Activated CD4-positive, alpha-beta T cell treated with anti-CD3 and anti-CD28 coated beads, Interleukin-2, amount 10 ng/mL, durations not matched to agents 24 days and 14 days (primary cell): ENCODE measurements around the gene ZDHHC5. TPM values are rescaled to one million over a fixed set of nuclear protein-coding genes. Genes with fewer than 3 reads are reported as not detected.
A peak's percentile ranks its signal among the peaks of the same experiment; 100 is the strongest.
"Not testable (repeated sequence)": the region's sequence is repeated elsewhere in the genome, so short reads cannot be mapped to it uniquely, and the experiment has no call there.

Source experiments
- DNase-seq: peaks from one replicate; pipeline ENCODE4 v3.0.0; 2022
- H3K27ac Mint-ChIP-seq: one replicate; pipeline ENCODE4 v1.8.0; 2022; ENCODE audit warnings: mild to moderate bottlenecking, mixed read lengths
- H3K27me3 Mint-ChIP-seq: one replicate; pipeline ENCODE4 v1.8.0; 2022; ENCODE audit warnings: mixed read lengths
- H3K36me3 Mint-ChIP-seq: one replicate; pipeline ENCODE4 v1.8.0; 2022; ENCODE audit warnings: low read depth, mild to moderate bottlenecking, mixed read lengths
- H3K4me1 Mint-ChIP-seq: one replicate; pipeline ENCODE4 v1.8.0; 2021; ENCODE audit warnings: mixed read lengths
- H3K4me3 Mint-ChIP-seq: one replicate; pipeline ENCODE4 v1.8.0; 2022; ENCODE audit warnings: mild to moderate bottlenecking, moderate library complexity, mixed read lengths
- H3K9me3 Mint-ChIP-seq: one replicate; pipeline ENCODE4 v1.8.0; 2021; ENCODE audit warnings: mixed read lengths
- intact Hi-C: fragments of 100-400 bp; cut with micrococcal nuclease; formaldehyde crosslinking; loops from one replicate; pipeline ENCODE4 v1.15.1; 2023
- total RNA-seq: library from RNA; stranded (reverse); gene quantifications from 2 replicates; pipeline ENCODE4 v1.2.3, GENCODE V29; 2022

Gene ZDHHC5
- total RNA-seq, 1 donor from 2014 or later = 78.4 TPM

DNA sequence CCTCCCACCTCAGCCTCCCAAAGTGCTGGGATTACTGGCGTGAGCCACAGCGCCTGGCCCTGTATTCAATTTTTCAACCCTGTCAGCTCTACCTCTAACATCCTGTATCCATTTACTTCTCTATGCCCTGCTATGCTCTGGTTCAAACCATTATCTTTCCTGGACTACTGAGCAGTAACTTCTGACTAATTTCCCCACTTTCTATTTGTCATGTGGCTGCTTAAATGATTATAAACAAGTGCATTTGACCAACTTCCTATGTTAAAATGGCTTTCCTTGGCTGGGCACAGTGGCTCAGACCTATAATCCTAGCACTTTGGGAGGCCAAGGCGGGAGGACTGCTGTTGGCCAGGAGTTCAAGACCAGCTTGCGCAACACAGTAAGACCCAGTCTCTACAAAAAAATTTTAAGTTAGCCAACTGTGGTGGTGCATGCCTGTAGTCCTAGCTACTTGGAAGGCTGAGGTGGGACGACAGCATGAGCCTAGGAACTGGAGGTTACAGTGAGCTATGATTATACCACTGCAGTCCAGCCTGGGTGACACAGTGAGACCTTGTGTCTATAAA lies 42.0 kb downstream of the ZDHHC5 start:
- intact Hi-C loops = no loop called here
- no peak for DNase-seq
- Mint-ChIP-seq H3K36me3 (peaks cover 21% of the 10 kb centered on the region), H3K27ac (peak overlapping the region; percentile 1), H3K4me1 (peaks cover 41% of the 10 kb centered on the region), H3K9me3 (no peaks in the 10 kb centered on the region), H3K4me3 (peak overlapping the region; percentile 95), H3K27me3 (no peaks in the 10 kb centered on the region)

DNA sequence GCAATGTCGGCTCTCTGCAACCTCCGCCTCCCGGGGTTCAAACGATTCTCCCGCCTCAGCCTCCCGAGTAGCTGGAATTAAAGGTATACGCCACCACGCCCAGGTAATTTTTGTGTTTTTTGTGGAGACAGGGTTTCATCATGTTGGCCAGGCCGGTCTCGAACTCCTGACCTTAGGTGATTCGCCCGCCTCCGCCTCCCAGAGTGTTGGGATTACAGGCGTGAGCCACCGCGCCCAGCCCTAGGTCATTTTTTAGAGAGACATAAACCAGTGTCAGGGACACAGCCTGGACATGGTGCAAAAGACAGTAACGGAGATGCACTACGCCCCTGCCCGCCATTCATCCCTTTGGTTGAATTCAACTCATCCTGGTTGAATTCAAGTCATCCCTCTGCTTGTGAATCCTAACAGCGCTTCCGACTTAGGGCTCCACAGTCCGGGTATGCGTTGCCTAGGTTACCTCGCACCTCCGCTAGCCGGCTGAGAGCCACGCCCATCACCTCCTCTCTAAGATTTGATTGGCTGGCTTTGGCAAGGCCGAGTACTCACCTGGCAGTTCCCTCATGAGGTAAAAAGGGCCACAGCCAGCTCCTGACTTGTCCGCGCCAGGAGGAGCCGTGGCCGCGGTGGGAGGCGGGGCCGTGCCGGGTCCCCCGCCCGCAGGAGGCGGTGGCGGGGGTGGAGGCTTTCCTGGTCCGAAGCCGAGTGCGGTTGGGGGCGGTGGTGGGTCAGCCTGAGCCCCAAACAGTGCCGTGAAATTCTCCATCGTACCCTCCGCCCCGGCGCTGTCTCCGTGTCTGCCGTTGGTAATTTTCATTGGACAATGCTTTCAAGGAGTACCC lies 43.7 kb downstream of the ZDHHC5 start, which contains the start of gene MED19:
TSS of gene MED19 (minus strand) at position 802 of the 842 bp plus-strand sequence. CDS start at position 766, 36 bp downstream.
- Mint-ChIP-seq H3K4me3 (peak within 1 kb of the TSS; percentile 95), H3K9me3 (no peaks in the 10 kb centered on the region), H3K27me3 (no peaks in the 10 kb centered on the region), H3K36me3 (peaks cover 13% of the 10 kb centered on the region), H3K4me1 (peaks cover 41% of the 10 kb centered on the region), H3K27ac (peak within 1 kb of the TSS; percentile 96)
- peak; percentile 93 for DNase-seq
- intact Hi-C loops = loop anchor here (1.0 to 2.0 kb wide), 9 partner anchors 30 to 1903 kb away; partner anchors contain the start of genes CLP1, OSBP, SELENOH and TIMM10

DNA sequence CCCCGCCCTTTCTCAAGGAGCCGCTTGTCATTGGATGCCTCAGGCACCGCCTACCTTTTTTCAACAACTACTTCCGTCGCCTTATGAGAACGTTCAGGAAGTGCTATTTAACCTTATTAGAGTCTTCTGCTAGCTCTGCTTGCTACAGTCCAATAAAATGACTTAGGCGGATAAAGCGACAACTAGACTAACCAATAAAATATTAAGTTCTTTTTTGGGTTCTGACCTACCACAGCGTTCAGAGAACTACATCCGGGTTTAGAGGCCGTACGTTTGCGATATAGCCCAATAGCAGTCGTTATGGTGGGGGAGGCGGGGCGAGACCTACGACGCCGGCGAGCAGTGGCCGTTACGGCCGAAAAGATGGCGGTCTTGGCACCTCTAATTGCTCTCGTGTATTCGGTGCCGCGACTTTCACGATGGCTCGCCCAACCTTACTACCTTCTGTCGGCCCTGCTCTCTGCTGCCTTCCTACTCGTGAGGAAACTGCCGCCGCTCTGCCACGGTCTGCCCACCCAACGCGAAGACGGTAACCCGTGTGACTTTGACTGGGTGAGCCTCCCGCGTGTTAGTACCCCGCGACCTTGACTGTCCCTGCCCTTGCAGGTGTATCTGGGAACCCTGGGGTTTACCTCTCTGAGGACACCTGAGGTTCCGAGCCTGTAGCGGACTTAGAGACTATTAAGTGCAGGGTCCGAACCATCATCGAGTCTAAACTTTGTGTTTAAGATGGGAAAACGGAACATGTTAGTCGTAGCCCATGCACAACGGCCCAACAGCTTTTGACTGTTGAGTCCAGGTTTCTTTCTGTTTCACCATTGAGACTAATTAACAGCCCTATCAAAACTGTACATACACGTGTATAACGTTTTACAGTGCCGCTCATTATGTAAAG lies 44.6 kb downstream of the ZDHHC5 start, which contains the start of gene TMX2:
TSS of gene TMX2 (plus strand) at position 338 of the 895 bp plus-strand sequence. CDS start at position 364, 26 bp downstream.
- H3K9me3 Mint-ChIP-seq = no peaks in the 10 kb centered on the region
- peaks cover 39% of the 10 kb centered on the region for H3K4me1 Mint-ChIP-seq
- H3K27me3 Mint-ChIP-seq = no peaks in the 10 kb centered on the region
- peak; percentile 97 for DNase-seq
- H3K36me3 Mint-ChIP-seq = peaks cover 13% of the 10 kb centered on the region
- peak within 1 kb of the TSS; percentile 95 for H3K4me3 Mint-ChIP-seq
- intact Hi-C loops = loop anchor here (1.0 to 2.0 kb wide), 9 partner anchors 29 to 1902 kb away; partner anchors contain the start of genes CLP1, OSBP, SELENOH and TIMM10
- H3K27ac Mint-ChIP-seq = peak within 1 kb of the TSS; percentile 96

DNA sequence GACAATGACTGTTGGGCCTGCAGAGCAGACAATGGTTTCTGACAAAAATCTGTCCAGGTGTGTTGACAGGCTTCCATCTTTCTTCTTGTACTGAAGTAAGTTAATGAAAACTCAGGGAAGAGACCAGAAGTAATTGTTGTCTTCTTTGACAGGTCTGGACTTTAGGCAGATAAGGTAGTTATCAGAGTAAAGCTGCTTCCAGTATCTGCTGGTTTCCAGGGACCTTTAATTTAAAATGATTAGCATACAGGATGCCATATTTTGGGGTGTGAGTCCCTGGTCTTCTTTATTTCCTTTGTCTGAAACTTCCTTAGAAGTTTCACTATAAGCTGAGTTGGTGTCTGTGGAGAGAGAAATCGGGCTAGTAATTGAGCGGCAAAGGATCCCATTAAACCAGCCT lies 45.9 kb downstream of the ZDHHC5 start:
- intact Hi-C loops = loop anchor here (2.0 kb wide), 3 partner anchors 79 to 1901 kb away; partner anchors contain the start of gene OSBP
- H3K4me3 Mint-ChIP-seq = peak overlapping the region; percentile 95
- peaks cover 15% of the 10 kb centered on the region for H3K36me3 Mint-ChIP-seq
- no peak overlapping the region for H3K27ac Mint-ChIP-seq
- H3K27me3 Mint-ChIP-seq = no peaks in the 10 kb centered on the region
- H3K4me1 Mint-ChIP-seq = peaks cover 32% of the 10 kb centered on the region
- no peaks in the 10 kb centered on the region for H3K9me3 Mint-ChIP-seq
- DNase-seq = no peak

DNA sequence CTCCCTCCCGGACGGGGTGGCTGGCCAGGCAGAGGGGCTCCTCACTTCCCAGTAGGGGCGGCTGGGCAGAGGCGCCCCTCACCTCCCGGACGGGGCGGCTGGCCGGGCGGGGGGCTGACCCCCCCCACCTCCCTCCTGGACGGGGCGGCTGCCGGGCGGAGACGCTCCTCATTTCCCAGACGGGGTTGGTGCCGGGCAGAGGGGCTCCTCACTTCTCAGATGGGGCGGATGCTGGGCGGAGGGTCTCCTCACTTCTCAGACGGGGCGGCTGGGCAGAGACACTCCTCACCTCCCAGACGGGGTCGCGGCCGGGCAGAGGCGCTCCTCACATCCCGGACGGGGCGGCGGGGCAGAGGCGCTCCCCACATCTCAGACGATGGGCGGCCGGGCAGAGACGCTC lies 48.8 kb downstream of the ZDHHC5 start:
- H3K9me3 Mint-ChIP-seq, H3K4me3 Mint-ChIP-seq, H3K27ac Mint-ChIP-seq, DNase-seq, intact Hi-C loops, H3K27me3 Mint-ChIP-seq: not testable (repeated sequence)
- Mint-ChIP-seq H3K36me3 (peaks cover 20% of the 10 kb centered on the region), H3K4me1 (peaks cover 12% of the 10 kb centered on the region)

DNA sequence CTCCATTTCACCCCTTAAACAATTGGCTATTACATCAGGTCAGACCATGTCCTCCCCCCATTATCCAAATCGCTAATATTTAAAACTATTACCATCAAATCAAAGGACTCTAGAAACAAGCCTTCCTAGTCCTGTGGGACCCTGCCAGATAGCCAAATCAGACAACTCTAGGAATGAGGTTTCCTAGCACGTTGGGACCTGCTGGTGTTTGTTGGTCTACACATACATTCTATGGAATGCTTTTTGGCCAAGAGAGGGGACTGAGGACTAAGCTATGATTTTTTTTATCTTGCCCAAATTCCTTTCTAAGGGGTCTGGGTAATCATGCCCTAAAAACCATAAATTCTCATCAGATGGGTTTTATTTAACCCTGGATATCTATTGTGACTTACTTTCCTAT lies 59.3 kb downstream of the ZDHHC5 start:
- H3K4me3 Mint-ChIP-seq = no peak overlapping the region
- DNase-seq = no peak
- peaks cover 7% of the 10 kb centered on the region for H3K36me3 Mint-ChIP-seq
- intact Hi-C loops = no loop called here
- H3K27me3 Mint-ChIP-seq = no peaks in the 10 kb centered on the region
- H3K27ac Mint-ChIP-seq = no peak overlapping the region
- peaks cover 8% of the 10 kb centered on the region for H3K4me1 Mint-ChIP-seq
- no peaks in the 10 kb centered on the region for H3K9me3 Mint-ChIP-seq

DNA sequence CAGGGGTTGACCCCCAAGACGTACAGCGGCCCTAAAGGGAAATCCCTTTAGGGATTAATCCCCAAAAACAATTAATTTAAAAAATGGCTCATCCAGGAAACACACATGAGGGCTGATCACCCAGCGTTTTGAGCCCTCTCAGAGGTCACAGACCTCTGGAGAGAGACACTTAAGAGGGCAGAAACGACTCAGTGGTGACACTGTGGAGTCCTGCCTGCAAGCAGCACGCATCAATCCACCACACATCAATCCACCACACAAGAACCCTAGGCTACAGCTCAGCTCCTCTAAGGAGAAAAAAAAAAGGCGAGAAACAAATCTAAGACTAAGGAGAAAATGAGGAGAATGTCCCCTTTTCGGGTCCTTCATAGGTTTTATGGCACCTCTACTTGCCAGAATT lies 60.9 kb downstream of the ZDHHC5 start:
- DNase-seq = no peak
- Mint-ChIP-seq H3K4me3 (no peak overlapping the region), H3K4me1 (peaks cover 8% of the 10 kb centered on the region), H3K27me3 (no peaks in the 10 kb centered on the region), H3K36me3 (peaks cover 7% of the 10 kb centered on the region), H3K27ac (no peak overlapping the region), H3K9me3 (no peaks in the 10 kb centered on the region)
- intact Hi-C loops = no loop called here

DNA sequence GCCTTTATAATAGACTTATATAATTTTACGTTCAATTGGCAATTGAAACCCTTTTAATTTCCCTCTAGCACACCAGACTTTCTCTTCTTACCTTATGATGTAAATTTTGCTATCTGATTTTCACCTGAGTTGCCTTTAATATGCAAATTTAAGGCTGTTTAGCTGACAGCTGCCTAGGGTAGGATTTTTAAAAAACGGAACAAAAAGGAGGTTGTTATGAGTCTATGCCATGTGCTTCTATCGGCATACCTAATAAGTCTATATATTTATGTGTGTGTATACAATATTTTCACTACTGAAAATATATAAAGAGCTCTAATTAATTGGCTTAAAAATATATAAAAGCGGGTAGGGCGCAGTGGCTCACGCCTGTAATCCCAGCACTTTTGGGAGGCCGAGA lies 61.6 kb downstream of the ZDHHC5 start:
- DNase-seq = no peak
- H3K27me3 Mint-ChIP-seq = no peaks in the 10 kb centered on the region
- H3K4me1 Mint-ChIP-seq = peaks cover 8% of the 10 kb centered on the region
- intact Hi-C loops = no loop called here
- no peak overlapping the region for H3K27ac Mint-ChIP-seq
- H3K36me3 Mint-ChIP-seq = peaks cover 10% of the 10 kb centered on the region
- H3K4me3 Mint-ChIP-seq = no peak overlapping the region
- no peaks in the 10 kb centered on the region for H3K9me3 Mint-ChIP-seq

DNA sequence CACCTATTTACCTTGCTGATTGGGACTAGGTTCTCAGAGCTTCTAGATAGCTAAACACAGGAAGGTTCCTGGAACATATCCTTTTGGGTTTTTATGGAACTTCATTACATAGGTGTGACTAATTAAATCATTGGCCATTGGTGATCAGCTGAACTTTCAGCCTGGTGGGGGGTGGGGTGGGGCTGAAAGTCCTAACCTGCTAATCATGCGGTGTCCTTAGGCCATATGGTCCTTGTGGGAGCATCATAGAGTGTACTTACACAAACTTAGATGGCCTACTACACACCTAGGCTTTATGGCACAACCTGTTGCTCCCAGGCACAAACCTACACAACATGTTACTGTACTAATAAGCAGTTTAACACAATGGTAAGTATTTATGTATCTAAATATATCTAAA lies 64.7 kb downstream of the ZDHHC5 start:
- peaks cover 22% of the 10 kb centered on the region for H3K4me1 Mint-ChIP-seq
- no peak overlapping the region for H3K4me3 Mint-ChIP-seq
- intact Hi-C loops = no loop called here
- H3K36me3 Mint-ChIP-seq = peaks cover 24% of the 10 kb centered on the region
- no peaks in the 10 kb centered on the region for H3K9me3 Mint-ChIP-seq
- no peaks in the 10 kb centered on the region for H3K27me3 Mint-ChIP-seq
- no peak for DNase-seq
- no peak overlapping the region for H3K27ac Mint-ChIP-seq

DNA sequence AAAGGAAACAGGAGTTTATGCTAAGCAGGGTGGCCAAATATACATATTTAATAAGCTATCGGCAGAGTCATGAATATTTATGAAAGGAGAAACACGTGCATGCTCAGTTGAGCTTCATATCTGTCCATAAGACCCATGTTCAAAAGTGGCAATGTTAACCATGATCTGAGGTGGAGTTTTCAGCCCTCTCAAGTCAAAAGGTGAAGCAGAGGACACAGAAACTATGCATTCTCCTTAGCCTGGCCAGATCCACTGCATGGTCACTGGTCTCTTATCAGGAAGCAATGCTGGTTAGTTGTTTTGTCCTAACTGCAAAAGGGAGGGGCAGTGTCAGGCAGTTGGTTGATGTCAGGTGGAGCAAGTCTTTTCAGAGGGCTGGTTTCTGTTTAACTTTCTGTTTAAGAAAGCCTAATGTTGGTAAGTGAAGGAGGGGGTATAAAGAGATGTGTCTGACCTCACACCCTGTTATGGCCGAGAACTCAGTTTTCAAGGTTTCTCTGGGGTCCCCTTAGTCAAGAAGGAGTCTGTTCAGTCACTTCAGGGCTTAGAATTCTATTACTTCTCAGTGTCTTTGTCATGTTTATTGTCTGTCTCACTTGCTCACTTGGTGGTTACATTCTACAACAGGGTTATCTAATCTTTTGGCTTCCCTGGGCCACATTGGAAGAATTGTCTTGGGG lies 67.8 kb downstream of the ZDHHC5 start:
- intact Hi-C loops = no loop called here
- H3K27ac Mint-ChIP-seq = peak overlapping the region; percentile 70
- H3K27me3 Mint-ChIP-seq = no peaks in the 10 kb centered on the region

DNA sequence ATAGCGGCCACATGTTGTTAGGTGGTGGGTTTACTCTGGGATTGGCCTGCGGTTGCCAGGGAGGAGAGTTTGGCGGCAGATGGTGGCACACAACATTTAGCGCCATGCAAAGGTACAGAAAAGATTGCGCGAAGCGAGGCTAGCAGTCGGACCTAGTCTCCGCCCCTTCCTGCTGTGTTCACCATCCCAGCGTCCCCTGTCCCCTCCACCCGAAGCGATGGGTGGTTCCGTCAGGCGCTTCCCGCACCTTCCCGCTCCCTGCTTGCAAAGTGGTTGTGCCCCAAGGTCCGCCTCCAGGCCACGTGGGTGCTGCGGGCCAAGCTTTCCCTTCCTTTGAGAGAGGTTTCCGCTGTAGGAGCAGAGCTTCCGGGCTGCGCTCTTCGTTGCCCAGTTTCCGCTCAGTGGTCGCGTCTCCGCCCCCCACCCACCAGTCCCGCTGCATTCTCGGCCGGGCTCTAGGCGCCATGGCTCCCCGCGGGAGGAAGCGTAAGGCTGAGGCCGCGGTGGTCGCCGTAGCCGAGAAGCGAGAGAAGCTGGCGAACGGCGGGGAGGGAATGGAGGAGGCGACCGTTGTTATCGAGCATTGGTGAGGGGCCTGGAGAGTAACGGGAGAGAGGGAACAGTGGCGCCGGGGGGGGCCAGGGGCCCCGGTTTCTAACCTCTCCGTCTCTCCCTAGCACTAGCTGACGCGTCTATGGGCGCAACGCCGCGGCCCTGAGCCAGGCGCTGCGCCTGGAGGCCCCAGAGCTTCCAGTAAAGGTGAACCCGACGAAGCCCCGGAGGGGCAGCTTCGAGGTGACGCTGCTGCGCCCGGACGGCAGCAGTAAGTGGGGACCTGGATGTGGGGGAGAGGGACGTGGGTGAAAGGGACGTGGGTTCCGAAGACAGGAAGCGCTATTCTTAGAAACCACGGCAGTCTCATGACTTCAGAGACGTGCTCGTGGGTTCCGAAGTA lies 73.5 kb downstream of the ZDHHC5 start, which contains the start of gene SELENOH:
TSS of gene SELENOH (plus strand) at position 360 of the 955 bp plus-strand sequence. CDS start at position 465, 105 bp downstream.
- H3K27ac Mint-ChIP-seq = peak within 1 kb of the TSS; percentile 96
- H3K4me1 Mint-ChIP-seq = peaks cover 30% of the 10 kb centered on the region
- H3K27me3 Mint-ChIP-seq = no peaks in the 10 kb centered on the region
- H3K9me3 Mint-ChIP-seq = no peaks in the 10 kb centered on the region
- peak; percentile 98 for DNase-seq
- peaks cover 62% of the 10 kb centered on the region for H3K36me3 Mint-ChIP-seq
- intact Hi-C loops = loop anchor here (1.0 to 10.0 kb wide), 10 partner anchors 29 to 837 kb away; partner anchors contain the start of genes CLP1, MED19, P2RX3 and SSRP1
- H3K4me3 Mint-ChIP-seq = peak within 1 kb of the TSS; percentile 93

More for the DNA sequence above, 67.8 kb downstream of the ZDHHC5 start:
- Mint-ChIP-seq H3K4me3 (peak overlapping the region; percentile 17), H3K9me3 (no peaks in the 10 kb centered on the region), H3K4me1 (peaks cover 25% of the 10 kb centered on the region), H3K36me3 (peaks cover 34% of the 10 kb centered on the region)
- DNase-seq = no peak

DNA sequence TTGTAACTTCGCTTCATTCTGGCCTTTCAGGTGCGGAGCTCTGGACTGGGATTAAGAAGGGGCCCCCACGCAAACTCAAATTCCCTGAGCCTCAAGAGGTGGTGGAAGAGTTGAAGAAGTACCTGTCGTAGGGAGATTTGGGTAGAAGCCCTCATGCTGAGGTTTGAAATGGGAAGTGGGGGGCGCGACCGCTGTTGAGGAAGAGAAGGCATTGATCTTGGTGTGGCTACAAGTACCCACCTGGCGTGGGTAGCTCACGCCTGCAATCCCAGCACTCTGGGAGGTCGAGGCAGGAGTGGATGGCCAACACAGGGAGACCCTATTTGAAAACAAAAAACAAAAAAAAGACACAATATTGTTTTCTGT lies 74.2 kb downstream of the ZDHHC5 start:
- Mint-ChIP-seq H3K27ac (peak overlapping the region; percentile 96), H3K9me3 (no peaks in the 10 kb centered on the region), H3K27me3 (no peaks in the 10 kb centered on the region), H3K36me3 (peaks cover 68% of the 10 kb centered on the region), H3K4me3 (peak overlapping the region; percentile 93), H3K4me1 (peaks cover 33% of the 10 kb centered on the region)
- intact Hi-C loops = loop anchor here (10.0 kb wide), 1 partner anchor 407 kb away; the partner anchor contains the start of genes P2RX3 and SSRP1
- no peak for DNase-seq
